Epithelial cell of proximal tubule (primary cell): ENCODE data around the gene PTPN22. TPM values are rescaled to one million over a fixed set of nuclear protein-coding genes. Genes with fewer than 3 reads are reported as not detected.

Source experiments
- DNase-seq: peaks from one replicate; pipeline ENCODE4 v3.0.0-alpha.2; 2011; ENCODE audit warnings: low read depth
- H3K4me3 ChIP-seq: 2 replicates; pipeline ENCODE4 v1.5.1; 2011; ENCODE audit warnings: low read depth, mild to moderate bottlenecking, low read length
- total RNA-seq: library from RNA; depleted of rRNA; stranded (reverse); fragments of >200 nt; gene quantifications from 2 replicates; pipeline ENCODE4 v1.2.3, GENCODE V29; 2015
- TF ChIP-seq, protein P1 (sequence below): conservative IDR thresholded peaks from 2 replicates; pipeline ENCODE4 v1.5.1; 2012; ENCODE audit warnings: low read depth, mild to moderate bottlenecking, low read length

PTPN22 gene
- total RNA-seq, 1 donor from 2014 or later: not detected

DNA sequence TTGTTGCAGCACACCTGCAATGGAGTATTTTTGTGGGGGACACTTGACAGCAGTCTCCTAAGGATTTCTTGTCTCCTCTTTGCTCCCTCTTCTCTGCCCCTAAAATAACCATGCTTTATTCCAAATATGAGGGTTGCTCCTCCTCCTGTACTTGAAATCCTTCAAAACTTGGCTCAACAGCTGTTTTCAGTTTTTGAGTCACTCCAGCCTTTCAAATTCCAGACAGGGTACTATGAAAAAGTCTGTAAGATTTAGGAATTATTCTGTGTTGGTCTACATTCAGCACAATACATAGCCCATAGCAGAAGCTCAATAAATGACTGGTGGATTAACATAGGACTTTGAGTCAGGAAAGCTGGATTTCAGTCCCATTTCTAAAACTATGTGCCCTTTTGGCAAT is 27.6 kb upstream of the PTPN22 start:
- no peak overlapping the region for H3K4me3 ChIP-seq
- TF ChIP-seq, protein P1, sequence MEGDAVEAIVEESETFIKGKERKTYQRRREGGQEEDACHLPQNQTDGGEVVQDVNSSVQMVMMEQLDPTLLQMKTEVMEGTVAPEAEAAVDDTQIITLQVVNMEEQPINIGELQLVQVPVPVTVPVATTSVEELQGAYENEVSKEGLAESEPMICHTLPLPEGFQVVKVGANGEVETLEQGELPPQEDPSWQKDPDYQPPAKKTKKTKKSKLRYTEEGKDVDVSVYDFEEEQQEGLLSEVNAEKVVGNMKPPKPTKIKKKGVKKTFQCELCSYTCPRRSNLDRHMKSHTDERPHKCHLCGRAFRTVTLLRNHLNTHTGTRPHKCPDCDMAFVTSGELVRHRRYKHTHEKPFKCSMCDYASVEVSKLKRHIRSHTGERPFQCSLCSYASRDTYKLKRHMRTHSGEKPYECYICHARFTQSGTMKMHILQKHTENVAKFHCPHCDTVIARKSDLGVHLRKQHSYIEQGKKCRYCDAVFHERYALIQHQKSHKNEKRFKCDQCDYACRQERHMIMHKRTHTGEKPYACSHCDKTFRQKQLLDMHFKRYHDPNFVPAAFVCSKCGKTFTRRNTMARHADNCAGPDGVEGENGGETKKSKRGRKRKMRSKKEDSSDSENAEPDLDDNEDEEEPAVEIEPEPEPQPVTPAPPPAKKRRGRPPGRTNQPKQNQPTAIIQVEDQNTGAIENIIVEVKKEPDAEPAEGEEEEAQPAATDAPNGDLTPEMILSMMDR: no peak
- no peak for DNase-seq

DNA sequence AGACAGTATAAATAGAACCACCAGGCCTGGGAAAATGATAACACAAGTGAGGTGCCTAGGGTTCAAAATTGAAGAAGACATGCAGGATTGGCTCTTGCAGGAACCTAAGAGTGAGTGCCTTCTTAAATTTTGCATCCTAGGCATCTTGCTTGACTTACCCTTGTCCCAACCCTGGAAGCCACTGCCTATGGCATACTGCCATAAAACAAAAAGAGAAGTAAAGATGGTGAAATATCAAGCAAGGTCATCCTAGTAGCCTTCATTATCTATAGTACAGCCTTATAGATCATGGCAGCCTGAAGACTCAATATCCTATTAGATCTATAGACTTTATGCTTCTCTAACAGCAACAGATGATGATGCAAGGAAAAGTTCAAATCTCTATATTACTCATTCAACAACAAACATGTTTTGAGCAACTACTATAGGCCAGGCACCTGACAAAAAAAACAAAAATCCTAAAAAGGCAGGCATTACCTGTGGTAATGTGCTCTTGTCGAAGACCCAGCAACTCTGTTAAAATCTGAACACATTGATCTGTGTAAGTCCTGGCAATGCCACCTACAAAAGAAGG is 26.8 kb upstream of the PTPN22 start:
- TF ChIP-seq, protein P1: no peak
- no peak overlapping the region for H3K4me3 ChIP-seq
- DNase-seq: no peak

DNA sequence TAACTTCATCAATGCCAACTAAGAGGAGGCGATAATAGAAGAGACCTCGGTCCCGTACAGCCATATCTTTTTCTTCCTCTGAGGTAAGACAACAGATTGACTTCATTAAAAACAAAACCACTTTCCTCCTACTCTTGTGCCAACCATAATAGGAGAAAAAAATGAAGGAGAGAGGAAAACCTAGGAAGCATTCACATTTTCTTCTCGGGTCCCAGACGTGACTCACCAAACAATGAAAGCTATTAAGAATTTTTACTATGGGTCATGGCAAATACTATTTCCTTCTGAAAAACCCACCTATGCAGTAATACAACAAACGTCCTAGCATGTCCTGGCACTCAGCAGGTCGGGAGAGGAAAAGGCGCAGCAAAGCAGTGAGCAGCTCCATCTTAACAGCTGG is 24.4 kb upstream of the PTPN22 start:
- DNase-seq: no peak
- no peak overlapping the region for H3K4me3 ChIP-seq
- TF ChIP-seq, protein P1: no peak

DNA sequence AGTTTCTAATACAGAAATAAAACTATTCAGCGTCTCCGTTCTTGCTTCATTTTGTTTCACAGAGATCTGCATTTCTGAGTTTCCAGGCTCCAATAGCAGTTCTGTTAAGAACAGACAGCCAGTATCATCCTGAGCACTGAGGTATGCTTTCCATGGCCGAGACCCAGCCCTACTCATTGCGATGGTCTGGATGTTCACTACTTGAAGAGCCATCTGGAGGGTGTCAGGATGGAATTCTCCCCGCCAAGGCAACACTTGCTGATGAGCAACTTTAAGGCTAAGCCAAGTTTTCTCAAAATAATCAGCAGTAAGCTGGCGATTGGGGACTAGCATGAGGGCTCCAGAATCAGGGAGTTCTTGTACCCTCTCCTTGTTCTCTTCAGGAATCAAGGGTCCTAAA is 23.6 kb upstream of the PTPN22 start:
- H3K4me3 ChIP-seq: no peak overlapping the region
- TF ChIP-seq, protein P1: no peak
- DNase-seq: no peak

DNA sequence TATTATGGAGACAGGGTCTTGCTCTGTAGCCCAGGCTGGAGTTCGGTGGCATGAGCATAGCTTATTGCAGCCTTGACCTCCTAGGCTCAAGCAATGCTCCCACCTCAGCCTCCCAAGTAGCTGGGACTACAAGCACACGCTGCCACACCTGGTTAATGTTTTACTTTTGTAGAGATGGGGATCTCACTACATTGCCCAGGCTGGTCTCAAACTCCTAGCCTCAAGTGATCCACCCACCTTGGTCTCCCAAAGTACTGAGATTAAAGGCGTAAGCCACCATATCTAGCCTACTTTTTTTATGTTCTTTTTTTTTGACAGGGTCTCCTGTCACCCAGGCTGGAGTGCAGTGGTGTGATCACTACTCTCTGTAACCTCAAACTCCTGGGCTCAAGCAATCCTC is 21.8 kb upstream of the PTPN22 start:
- TF ChIP-seq, protein P1: no peak
- no peak overlapping the region for H3K4me3 ChIP-seq
- no peak for DNase-seq

DNA sequence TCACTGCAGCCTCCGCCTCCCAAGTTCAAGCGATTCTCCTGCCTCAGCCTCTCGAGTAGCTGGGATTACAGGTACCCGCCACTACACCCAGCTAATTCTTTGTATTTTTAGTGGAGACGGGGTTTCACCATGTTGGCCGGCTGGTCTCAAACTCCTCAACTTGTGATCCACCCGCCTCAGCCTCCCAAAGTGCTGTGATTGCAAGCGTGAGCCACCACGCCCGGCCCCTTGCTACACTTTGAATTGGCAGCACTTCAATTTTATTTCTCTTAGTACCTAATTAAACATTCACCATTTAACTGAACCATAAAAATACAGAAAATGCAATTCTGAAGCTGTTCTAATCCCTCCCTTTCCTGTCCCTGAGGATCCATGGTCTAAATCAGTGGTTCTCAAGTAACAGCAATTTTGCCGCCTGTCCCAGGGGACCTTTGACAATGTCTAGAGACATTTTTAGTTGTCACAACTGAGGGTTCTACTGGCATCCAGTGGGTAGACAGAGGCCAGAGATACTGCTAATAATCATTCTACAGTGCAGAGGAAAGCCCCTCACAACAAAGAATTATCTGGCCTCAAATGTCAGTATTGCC is 20.2 kb upstream of the PTPN22 start:
- H3K4me3 ChIP-seq: no peak overlapping the region
- TF ChIP-seq, protein P1: no peak
- DNase-seq: no peak

DNA sequence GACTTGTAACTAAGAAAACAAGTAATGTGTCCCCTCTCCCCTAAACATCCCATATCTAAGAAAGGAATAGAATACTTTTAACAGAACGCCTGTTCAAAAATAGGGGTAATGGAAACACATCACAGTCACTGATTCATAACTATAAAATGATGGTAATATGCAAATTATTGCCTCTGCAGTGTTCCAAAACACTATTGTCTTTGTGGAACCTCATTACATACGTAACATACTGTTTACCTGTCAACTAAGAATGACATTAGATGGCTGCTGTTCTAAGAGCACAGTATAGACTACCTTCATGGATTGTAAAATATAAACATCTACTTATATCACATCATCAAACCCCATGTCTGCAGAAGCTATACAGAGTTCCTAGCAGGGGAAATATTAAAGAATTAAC is 19.3 kb upstream of the PTPN22 start:
- H3K4me3 ChIP-seq: no peak overlapping the region
- no peak for DNase-seq
- TF ChIP-seq, protein P1: no peak
